Stromal cell of bone marrow (primary cell): ENCODE measurements around the gene ZNF749.

Source experiments
- DNase-seq: peaks from one replicate; pipeline ENCODE4 v3.0.0-alpha.2; 2012; ENCODE audit warnings: low read depth

Gene ZNF749

DNA sequence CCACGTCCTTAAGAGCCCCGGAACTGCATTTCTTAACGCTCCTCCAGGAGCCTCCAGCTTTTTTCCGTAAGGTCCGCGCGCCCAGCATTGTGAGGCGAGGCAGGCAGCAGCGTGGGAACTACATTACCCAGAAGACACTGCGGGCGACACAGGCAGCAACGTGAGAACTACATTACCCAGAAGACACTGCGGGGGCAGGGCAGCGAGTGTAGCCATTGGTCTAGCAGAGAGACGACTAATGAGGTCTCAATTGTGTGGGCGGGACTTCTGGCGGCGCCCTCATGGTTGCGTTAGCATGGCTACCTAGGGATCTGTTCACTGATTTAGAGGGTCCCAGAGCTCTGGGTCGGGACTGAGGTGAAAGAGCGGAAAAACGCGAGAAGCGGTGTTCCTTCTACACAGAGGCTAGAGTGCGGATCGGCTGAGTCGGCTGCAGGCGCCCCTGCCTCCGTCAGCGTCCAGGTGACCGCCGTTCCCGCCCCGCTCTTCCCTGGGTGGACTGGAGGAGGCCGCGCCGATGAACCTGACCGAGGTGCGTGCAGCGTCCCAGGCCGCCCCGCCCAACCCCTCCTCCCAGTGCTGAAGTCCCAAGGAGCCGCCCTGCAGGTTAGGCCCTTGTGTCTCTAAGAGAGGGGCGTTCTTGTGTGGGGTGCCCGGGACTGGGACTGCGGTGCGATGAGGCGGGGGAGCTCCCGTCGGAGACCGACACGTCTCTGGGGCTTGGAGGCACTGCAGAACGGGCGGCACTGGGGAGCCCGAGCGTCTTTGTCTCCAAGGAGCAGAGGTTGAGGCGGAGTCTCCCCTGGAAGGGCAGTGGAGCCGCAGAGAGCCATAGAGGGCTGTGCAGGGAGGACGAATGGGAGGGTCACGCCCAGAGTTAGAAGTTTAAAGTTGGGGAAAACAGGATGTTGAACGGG, at the start of gene ZNF749:
ZNF749 (plus strand) TSS at position 264 of the 917 bp plus-strand sequence; CDS start at position 518, 254 bp downstream.
- DNase-seq: peak; percentile 98

DNA sequence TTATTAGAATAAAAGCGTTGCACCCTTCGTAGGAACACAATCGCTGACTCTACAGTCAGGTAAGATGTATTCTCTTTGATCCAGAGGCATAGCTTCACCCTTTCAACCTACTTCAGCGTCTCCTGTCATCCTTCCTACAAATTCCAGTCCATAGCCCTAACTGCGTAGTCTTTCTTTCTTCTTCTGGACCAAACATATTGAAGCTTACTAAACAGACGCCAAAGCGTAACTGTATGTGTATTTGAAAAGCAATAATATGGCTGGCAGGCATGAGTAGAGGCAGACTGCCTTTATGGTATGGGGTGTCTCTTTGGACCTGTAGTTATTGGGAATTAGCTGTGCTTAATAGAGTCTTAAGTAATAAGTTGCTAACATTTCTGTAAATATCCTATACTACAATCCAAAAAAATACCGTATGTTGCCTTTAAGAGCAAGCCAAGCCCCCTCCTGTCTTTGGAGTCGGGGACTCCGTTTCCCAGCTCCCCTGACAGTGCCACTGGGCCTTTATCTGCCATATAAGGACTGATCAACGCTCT, 45.9 kb upstream of the ZNF749 start:
- DNase-seq: no peak

DNA sequence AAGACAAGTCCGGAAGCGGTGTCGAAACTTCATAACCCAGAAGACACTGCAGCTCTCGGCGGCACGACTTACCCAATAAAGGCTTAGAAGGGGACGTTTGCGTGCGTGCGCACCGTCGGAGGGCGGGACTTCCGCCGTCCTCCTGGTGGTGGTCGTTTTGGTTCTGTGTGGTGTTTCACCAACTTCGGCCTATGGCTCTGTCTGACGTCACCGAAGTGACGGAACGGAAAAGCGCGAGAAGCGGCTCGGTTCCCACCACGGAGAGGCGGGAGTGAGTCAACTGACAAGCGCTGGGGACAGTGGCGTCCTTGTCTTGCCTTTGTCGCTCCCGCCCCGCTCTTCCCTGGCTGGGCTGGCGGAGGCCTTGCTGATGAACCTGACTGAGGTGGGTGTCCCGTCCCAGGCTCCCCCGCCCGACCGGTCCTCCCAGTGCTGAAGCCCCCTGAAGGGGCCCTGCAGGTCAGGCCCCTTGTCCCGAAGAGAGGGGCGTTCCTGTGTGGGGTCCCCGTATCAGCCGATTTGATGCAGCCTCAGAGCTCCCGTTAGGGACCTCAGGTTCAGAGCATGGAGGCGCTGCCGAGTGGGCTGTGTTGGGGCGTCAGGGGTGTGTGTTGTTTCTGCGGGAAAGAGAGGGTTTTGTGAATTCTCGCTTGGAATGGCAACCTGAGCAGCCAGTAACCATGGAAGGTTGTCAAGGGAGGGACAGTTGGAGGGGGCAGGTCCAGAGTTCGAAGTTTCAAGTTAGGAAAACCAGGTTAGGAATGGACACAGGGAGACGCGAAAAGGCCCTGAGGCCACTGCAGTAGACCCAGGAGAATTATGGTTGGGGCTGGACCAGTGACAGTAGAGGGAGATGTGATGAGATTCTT, 45.2 kb upstream of the ZNF749 start, which contains the start of gene ZNF548:
ZNF548 (plus strand) TSS at position 125 of the 869 bp plus-strand sequence; CDS start at position 371, 246 bp downstream.
- DNase-seq: peak; percentile 99

DNA sequence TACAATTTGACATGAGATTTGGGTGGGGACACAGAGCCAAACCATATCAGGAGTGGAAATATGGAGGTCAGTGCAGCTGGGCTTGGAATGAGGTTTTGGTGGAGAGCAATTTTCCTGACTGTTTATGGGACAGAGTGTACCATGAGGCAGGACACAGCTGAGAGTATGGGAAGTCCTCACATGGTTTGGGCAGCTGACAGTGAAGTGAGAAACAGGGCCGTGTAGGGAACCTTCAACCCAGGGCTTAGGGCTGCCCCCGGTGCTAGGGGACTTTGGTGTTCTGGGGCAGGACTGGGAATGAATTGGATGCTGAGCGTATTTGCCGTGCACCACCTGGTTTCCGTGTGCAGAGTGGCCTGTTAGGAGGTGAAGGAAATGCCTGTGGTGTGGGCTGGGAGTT, 39.4 kb upstream of the ZNF749 start:
- no peak for DNase-seq

DNA sequence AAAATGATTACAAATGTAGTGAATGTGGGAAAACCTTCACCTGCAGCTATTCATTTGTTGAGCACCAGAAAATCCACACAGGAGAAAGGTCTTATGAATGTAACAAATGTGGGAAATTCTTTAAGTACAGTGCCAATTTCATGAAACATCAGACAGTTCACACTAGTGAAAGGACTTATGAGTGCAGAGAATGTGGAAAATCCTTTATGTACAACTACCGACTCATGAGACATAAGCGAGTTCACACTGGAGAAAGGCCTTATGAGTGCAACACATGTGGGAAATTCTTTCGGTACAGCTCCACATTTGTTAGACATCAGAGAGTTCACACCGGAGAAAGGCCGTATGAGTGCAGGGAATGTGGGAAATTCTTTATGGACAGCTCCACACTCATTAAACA, 36.3 kb upstream of the ZNF749 start:
- DNase-seq: no peak

DNA sequence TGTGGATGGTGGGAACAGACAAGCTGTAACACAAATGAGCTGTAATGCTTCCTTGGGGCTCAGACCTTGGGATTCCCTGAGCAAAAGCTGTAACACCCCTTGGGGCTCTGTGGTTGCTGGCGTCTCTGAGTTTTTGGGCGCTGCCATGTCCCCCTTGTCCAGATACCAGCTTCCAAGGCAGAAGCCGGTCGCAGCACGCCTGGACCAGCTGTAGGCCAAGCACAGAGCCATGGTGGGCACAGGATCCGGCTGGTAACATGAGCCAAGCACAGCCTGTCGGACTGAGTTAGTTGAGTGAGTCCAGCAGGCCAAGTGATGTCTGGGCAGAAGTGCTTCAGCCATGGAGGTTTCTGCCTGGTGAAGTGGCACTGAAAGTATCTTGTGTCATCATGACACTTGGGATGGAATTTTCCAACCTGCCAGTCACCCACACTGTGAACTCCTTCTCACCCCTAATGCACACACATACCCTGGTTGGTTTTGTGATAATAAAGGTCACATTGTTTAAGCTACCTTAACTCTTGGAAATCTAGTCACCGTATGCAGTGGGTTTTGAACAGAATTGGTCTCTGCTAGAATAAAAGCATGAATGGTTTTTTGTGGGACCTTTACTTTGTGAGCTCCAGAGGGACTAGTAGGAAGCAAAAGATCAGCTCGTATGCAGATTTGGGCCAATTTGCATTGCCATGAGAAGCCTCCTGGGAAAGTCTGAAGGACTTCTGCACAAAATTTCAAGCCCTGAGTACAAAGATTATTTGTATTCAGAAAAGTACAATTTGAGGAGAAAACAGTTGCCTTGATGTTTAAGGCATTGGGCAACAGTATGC, 31.2 kb upstream of the ZNF749 start:
- DNase-seq: no peak

DNA sequence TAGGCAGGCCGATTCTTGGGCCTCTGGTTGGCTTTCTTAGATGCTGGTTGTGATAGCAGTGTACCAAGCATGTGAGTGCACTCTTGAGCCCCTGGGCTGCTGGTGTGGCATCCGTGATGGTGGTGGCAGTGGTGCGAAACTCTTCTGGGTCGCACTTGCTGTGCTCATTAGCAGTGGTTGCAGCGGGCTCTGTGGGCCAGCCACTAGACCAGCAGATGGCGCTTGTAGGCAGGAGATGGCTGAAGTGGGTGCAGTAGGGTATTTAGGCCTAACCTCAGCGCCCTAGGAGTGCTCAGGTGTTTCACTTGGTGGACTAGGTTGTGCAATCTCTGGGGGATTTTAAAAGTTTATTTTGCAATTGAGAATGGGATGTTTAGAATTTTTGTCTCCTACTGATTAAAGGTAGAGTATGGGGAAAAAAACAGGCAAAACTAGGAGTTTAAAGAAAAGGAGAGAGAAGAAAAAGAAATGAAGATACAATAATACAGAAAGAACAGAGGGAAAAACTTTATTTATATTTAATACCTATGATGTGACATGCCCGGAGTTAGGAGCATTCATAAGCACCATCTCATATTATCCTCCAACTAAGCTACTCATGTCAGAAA, 28.5 kb upstream of the ZNF749 start:
- peak; percentile 15 for DNase-seq

DNA sequence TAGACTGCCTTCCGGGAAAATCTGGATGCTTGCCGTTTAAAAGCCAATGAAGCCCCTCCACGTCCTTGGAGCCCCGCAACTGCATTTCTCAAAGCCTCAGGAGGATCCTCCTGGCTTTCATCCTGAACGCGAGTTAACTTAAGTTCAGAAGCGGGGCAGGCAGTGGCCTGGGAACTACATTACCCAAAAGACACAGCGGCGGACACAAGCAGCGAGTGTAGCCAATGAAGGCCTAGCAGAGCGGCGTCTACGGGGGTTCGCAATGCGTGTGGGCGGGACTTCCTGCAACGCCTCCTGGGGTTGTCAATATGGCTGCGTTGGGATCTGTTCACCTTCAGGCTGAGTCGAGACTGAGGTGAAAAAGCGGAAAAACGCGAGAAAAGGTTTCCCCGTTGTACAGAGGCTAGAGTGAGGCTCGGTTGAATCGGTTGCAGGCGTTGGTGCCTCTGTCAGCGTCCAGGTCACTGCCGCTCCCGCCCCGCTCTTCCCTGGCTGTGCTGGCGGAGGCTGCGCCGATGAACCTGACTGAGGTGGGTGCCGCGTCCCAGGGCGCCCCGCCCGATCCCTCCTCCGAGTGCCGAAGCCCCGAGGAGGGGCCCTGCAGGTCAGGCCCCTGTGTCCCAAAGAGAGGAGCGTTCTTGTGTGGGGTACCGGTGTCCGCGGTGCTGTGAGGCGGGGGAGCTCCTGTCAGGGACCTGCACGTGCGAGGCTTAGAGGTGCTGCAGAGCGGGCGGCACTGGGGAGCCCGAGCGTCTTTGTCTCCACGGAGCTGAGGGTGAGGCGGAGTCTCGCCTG, 24.1 kb upstream of the ZNF749 start, which contains the start of gene ZNF17:
ZNF17 (plus strand) TSS at position 285 of the 795 bp plus-strand sequence. CDS start 2,455 bp downstream, outside the sequence.
- DNase-seq: peak; percentile 93

DNA sequence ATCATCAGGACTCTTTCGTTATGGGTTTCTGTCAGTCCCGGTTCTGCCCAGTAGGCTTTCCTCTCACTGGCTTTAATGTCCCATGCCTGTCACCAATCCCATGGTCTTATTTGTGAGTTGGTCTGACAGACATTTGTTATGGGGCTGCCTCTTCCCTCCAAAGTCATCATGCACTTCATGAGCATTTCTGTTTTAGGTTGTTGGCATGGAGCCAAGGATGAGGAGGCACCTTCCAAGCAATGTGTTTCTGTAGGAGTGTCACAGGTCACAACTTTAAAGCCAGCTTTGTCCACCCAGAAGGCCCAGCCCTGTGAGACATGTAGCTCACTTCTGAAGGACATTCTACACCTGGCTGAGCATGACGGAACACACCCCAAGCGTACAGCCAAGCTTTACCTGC, 15.7 kb upstream of the ZNF749 start:
- DNase-seq: no peak

DNA sequence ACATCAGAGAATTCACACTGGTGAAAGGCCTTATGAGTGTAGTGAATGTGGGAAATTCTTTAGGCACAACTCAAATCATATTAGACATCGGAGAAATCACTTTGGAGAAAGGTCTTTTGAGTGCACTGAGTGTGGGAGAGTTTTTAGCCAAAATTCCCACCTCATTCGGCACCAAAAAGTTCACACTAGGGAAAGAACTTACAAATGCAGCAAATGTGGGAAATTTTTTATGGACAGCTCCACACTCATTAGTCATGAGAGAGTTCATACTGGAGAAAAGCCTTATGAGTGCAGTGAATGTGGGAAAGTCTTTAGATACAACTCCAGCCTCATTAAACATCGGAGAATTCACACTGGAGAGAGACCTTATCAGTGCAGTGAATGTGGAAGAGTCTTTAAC, 14.1 kb upstream of the ZNF749 start:
- no peak for DNase-seq

DNA sequence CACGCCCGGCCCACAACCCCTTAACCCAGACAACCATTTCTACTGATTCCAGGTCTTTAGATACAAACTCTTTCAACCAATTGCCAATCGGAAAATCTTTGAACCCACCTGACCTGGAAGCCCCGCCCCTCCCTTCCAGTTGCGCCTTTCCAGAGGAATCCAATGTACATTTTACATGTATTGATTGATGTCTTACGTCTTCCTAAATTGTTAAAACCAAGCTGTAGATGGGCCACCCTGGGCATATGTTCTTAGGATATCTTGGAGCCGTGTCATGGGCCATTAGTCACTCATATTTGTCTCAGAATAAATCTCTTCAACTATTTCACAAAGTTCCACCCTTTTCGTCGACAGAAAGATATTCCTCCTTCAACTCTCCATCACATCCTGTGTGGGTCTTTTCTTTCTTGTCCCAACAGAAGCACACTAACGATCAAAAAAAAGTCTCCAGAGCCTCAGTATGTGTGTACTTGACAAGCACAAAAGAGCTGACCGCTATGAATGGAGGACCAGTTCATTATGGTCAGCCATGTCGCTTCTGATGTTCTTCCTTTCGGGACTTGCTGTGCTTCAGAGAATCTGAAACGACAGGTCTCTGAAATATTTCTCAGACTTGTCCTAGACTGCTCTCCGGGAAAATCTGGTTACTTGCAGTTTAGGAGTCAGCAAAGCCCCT, 601 bp upstream of the ZNF749 start:
- peak; percentile 11 for DNase-seq

DNA sequence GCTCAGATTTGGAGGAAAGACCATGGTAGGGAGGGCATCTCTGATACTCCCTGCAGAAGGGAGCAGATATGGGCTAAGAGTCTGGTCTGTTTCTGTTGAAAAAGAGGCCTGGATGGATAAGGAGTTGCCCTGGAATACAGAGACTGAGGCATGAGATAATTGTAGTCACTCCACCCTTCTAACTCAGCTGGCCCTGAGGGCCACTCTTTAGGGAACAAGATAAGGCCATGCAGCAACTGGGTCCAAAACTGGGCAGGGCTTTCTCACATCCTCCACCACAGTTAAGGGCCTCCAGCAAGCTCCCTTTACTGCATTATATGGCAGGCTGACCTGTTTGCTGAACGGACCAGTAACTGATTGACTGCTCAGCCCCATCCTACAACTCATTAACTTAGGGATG, 1.3 kb downstream of the ZNF749 start:
- DNase-seq: no peak

DNA sequence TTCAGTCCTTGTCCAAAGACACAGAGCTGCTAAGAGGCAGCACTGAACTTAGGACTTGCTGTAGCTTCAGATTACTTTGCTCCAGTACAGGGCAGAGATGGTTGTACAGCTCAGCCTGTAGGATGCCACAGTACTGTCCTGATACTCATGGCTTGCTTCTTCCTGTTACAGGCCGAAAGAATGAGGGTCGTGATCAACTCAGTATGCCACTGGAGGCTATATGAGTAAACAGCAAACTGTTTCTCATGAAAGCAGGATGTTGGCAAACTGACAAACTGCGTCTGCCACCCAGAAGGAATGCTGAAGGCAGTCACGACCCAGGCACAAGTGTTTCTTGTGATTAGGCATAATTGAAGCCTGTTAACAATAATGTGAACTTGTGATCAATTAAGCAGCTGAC, 2.8 kb downstream of the ZNF749 start:
- no peak for DNase-seq

DNA sequence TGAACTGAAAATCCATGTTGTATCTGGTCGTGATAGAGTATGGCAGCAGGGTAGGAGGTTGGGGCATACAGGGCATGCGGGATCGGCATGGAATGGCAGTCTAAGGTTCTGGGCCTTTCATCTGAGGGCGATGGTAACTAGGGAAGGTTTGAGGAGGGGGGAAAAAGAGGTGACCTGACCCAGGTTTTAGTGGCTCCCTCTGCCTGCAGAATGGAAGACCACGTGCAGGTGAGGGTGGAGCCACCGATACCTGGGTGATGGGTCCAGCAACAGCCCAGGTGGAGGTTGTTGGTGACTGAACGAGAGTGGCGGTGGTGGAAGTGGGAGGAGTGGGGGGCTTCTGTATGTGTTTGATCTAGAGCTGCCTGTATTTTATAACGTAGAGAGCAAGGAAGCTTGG, 3.8 kb downstream of the ZNF749 start:
- DNase-seq: no peak

DNA sequence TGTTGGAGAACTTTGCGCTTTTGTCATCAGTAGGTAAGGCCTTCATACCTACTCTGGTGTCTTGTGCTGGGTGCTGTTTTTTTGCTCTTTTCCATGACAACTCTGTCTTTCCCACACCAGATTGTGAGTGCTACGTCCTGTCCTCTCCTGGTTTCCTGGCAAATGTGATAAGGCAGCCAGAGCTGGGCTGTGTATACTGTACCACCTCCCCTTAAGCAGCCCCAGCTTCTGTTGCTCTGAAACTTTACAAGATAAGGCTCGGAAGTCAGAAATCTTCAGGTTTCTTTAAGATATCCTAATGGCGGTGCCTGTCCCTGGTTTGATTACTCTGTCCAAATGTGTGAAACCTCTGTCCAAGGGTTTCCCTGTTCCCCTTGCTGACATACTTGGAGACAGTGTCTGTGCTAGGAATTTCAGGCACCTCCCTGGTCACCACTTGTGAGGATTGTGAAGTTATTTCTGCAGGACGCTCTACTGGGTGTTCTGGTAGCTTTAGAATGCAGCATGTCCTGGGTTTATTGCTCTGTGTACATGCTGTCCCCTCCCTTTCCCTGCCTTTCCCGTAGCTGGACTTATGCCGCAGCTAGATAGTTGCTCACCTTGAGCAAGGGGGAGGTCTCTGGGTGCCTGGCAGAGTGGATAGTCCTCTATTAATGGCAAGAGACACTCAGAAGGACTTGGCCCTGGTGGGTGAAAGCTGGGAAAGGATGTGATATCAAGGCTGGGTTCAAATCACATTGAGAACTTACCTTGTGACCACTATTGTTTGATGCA, 7.0 kb downstream of the ZNF749 start:
- DNase-seq: no peak

DNA sequence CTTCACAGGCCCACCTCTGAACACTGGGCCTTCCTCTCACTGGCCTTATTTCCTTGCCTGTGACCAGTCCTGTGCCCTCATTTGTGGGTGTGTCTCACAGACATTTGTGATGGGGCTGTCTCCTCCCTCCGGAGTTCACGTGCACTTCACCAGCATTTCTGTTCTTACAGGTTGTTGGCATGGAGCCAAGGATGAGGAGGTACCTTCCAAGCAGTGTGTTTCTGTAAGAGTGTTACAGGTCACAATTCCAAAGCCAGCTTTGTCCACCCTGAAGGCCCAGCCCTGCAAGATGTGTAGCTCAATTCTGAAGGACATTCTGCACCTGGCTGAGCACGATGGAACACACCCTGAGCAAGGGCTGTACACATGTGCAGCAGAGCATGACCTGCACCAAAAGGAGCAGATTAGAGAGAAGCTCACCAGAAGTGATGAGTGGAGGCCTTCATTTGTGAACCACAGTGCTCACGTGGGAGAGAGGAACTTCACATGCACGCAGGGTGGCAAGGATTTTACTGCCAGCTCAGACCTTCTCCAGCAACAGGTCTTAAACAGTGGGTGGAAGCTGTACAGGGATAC, 8.1 kb downstream of the ZNF749 start:
- no peak for DNase-seq

DNA sequence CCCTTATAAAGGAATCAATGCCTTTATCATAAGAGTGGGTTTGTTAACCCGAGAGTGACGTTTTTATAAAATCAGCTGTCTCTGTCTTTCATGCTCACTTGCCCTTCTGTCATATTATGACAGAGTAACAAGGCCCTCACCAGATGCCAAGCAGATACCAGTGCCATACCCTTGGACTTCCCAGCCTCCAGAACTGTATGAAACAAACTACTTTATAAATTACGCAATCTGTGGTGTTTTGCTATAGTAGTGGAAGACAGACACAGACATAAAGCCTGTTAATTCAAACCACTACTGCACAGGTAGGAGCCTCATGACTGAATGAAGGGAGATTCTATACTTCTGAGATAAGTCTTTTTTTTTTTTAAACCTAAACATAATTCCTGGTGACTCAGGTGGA, 17.2 kb downstream of the ZNF749 start:
- no peak for DNase-seq

DNA sequence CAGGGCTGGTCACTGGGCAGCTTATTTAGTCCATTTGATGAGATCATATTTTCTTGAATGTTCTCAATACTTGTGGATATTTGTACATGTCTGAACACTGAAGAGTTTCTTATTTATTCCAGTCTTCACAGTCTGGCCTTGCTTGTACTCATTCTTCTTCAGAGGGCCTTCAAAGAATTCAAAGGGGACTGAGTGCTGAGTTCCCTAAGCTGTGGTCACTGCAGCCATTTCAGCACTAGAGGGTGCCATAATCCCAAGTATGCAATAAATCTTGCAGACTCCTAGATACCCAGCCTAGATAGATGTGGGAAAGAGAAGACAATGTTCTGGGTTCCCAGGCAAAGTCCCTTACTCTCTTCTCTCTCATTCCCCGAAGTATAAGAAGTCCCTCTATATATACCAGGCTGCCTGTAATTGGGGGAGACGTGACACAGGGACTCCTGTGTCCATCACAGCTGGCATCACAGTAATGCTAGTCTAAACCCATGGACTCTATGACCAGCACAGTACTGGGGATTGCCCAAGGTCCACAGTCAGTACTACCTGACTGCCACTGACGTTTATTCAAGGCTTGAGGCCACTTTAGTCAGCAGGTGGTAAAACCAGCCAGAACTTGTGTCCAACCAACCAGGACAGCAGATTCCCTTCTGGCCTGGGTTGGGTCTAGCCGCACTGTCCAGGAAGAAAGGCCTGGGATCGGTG, 30.7 kb downstream of the ZNF749 start:
- DNase-seq: no peak
